ENCODE results near the gene XPO4.

The XPO4 gene

GRCh38 chr13:20779405-20779804 lies 123.1 kb downstream of the XPO4 start:
- no peaks in the 10 kb centered on the region for H3K27me3 ChIP-seq (ENCODE audit: control insufficient read depth, low read length)
- no peak for TF ChIP-seq EZH2phosphoT487 (IDR thresholded peaks at IDR 0.05; ENCODE audit: borderline replicate concordance, low read length)
- no peak for TF ChIP-seq CTCF (IDR thresholded peaks at IDR 0.05; ENCODE audit: low read depth, low read length, poor library complexity, severe bottlenecking)
- H3K9me3 ChIP-seq (ENCODE audit: control insufficient read depth, insufficient read depth, low read length), result no peaks in the 10 kb centered on the region
- H3K27ac ChIP-seq (ENCODE audit: low read depth, low read length), result no peak overlapping the region
- H3K4me2 ChIP-seq (ENCODE audit: low read length), result no peak overlapping the region
- H3K79me2 ChIP-seq (ENCODE audit: control insufficient read depth, low read length), result no peaks in the 10 kb centered on the region
- H3K4me3 ChIP-seq (ENCODE audit: low read length), result no peak overlapping the region
- peaks cover 23% of the 10 kb centered on the region for H3F3A ChIP-seq (ENCODE audit: control insufficient read depth, insufficient read depth)
- no peaks in the 10 kb centered on the region for H3K9me2 ChIP-seq (replicated peaks; ENCODE audit: control insufficient read depth, low read length)
- H3K36me3 ChIP-seq (ENCODE audit: control insufficient read depth, low read length), result peaks cover 47% of the 10 kb centered on the region
- no peaks in the 10 kb centered on the region for H4K20me1 ChIP-seq (ENCODE audit: control insufficient read depth, insufficient read depth, low read depth, low read length)
- H3K4me1 ChIP-seq (ENCODE audit: control insufficient read depth, low read length), result peaks cover 5% of the 10 kb centered on the region

GRCh38 chr13:20778311-20778710 lies 124.2 kb downstream of the XPO4 start:
- no peaks in the 10 kb centered on the region for H3K27me3 ChIP-seq (ENCODE audit: control insufficient read depth, low read length)
- H3K9me3 ChIP-seq (ENCODE audit: control insufficient read depth, insufficient read depth, low read length), result no peaks in the 10 kb centered on the region
- H4K20me1 ChIP-seq (ENCODE audit: control insufficient read depth, insufficient read depth, low read depth, low read length), result no peaks in the 10 kb centered on the region
- no peak overlapping the region for H3K27ac ChIP-seq (ENCODE audit: low read depth, low read length)
- TF ChIP-seq CTCF (IDR thresholded peaks at IDR 0.05; ENCODE audit: low read depth, low read length, poor library complexity, severe bottlenecking) (no peak), EZH2phosphoT487 (IDR thresholded peaks at IDR 0.05; ENCODE audit: borderline replicate concordance, low read length) (no peak)
- peaks cover 38% of the 10 kb centered on the region for H3K36me3 ChIP-seq (ENCODE audit: control insufficient read depth, low read length)
- H3K9me2 ChIP-seq (replicated peaks; ENCODE audit: control insufficient read depth, low read length), result no peaks in the 10 kb centered on the region
- H3K79me2 ChIP-seq (ENCODE audit: control insufficient read depth, low read length), result peaks cover 4% of the 10 kb centered on the region
- no peak overlapping the region for H3K4me2 ChIP-seq (ENCODE audit: low read length)
- peaks cover 23% of the 10 kb centered on the region for H3F3A ChIP-seq (ENCODE audit: control insufficient read depth, insufficient read depth)
- no peak overlapping the region for H3K4me3 ChIP-seq (ENCODE audit: low read length)
- H3K4me1 ChIP-seq (ENCODE audit: control insufficient read depth, low read length), result peaks cover 13% of the 10 kb centered on the region

- Histone ChIP-seq H3K4me1 (ENCODE audit: control insufficient read depth, low read length) (peaks cover 23% of the 10 kb centered on the region), H3K27ac (ENCODE audit: low read depth, low read length) (no peak overlapping the region), H3K79me2 (ENCODE audit: control insufficient read depth, low read length) (peaks cover 14% of the 10 kb centered on the region), H3K9me3 (ENCODE audit: control insufficient read depth, insufficient read depth, low read length) (no peaks in the 10 kb centered on the region), H3F3A (ENCODE audit: control insufficient read depth, insufficient read depth) (peaks cover 23% of the 10 kb centered on the region), H3K4me2 (ENCODE audit: low read length) (no peak overlapping the region), H3K9me2 (replicated peaks; ENCODE audit: control insufficient read depth, low read length) (no peaks in the 10 kb centered on the region), H3K4me3 (ENCODE audit: low read length) (no peak overlapping the region), H3K27me3 (ENCODE audit: control insufficient read depth, low read length) (no peaks in the 10 kb centered on the region), H3K36me3 (ENCODE audit: control insufficient read depth, low read length) (peaks cover 29% of the 10 kb centered on the region), H4K20me1 (ENCODE audit: control insufficient read depth, insufficient read depth, low read depth, low read length) (no peaks in the 10 kb centered on the region)
- no peak for TF ChIP-seq CTCF (IDR thresholded peaks at IDR 0.05; ENCODE audit: low read depth, low read length, poor library complexity, severe bottlenecking)
- no peak for TF ChIP-seq EZH2phosphoT487 (IDR thresholded peaks at IDR 0.05; ENCODE audit: borderline replicate concordance, low read length)
These were observed 125.8 kb downstream of the XPO4 start for GRCh38 chr13:20776751-20777150.

Measured in DOHH2 (cell line).